ENCODE results near the gene CLK3. TPM values are rescaled to one million over a fixed set of nuclear protein-coding genes. Genes with fewer than 3 reads are reported as not detected.

Gene CLK3
- polyA plus RNA-seq, 1 of the 3 experiments (the other 2 are of a cell fraction): 67.7 TPM

- peaks cover 8% of the 10 kb centered on the region in 2 experiments for H3K36me3 ChIP-seq (replicated peaks in 1 of 2; ENCODE audit: control insufficient read depth in 1 of 2, insufficient read depth in 2 of 2, low read length in 1 of 2)
- H3K4me2 ChIP-seq: no peak overlapping the region
- peaks cover 11% of the 10 kb centered on the region; the same call in 1 of the 2 replicates for H3K79me2 ChIP-seq (ENCODE audit: insufficient read depth)
- H3K4me3 ChIP-seq (ENCODE audit: low read depth in 2 of 2, low read length in 1 of 2): no peak overlapping the region
- no peak overlapping the region for H2AFZ ChIP-seq (ENCODE audit: low read depth)
- peaks cover 28% of the 10 kb centered on the region for H4K20me1 ChIP-seq (ENCODE audit: insufficient read depth)
- H3K4me1 ChIP-seq (ENCODE audit: control insufficient read depth in 1 of 2, insufficient read depth in 2 of 2, low read depth in 1 of 2, low read length in 1 of 2): peaks cover 0 to 6% of the 10 kb centered on the region in 2 experiments; a peak in 2 of 4 replicates
- no peaks in the 10 kb centered on the region for H3F3A ChIP-seq (replicated peaks; ENCODE audit: insufficient read depth)
- POLR2A ChIA-PET: no interaction called here
- DNase-seq: no peak
- H3K9me2 ChIP-seq: no peaks in the 10 kb centered on the region
- no peaks in the 10 kb centered on the region for H3K9me3 ChIP-seq
- WGBS (ENCODE audit: low lambda C conversion rate): 93% methylated on average over 5 of the region's 5 CpGs
- no peaks in the 10 kb centered on the region for H3K27me3 ChIP-seq (ENCODE audit: insufficient read depth)
- CTCF ChIA-PET: interaction anchor here (1.0 to 39.4 kb wide), 4 partner anchors 8 to 209 kb away, joined by 3 to 1109 read pairs (median 73); partner anchors contain the start of gene CSK
- TF ChIP-seq CHD2 (IDR thresholded peaks at IDR 0.05; ENCODE audit: low read length, partially characterized antibody) (no peak), RFX5 (IDR thresholded peaks at IDR 0.05; ENCODE audit: low read length) (no peak), EZH2phosphoT487 (IDR thresholded peaks at IDR 0.05; ENCODE audit: borderline replicate concordance, low read depth) (no peak), ZBTB33 (IDR thresholded peaks at IDR 0.05; ENCODE audit: borderline replicate concordance, low read depth) (no peak), FOXJ3 (CRISPR knock-in tag; IDR thresholded peaks at IDR 0.05) (no peak), ELF1 (IDR thresholded peaks at IDR 0.05) (no peak), TAF1 (IDR thresholded peaks at IDR 0.05; ENCODE audit: borderline replicate concordance, low read depth, low read length) (no peak), EP300 (IDR thresholded peaks at IDR 0.05; ENCODE audit: borderline replicate concordance in 1 of 2, low read depth in 1 of 2, low read length in 1 of 2) (no peak), TEAD4 (IDR thresholded peaks at IDR 0.05; ENCODE audit: borderline replicate concordance, insufficient read depth) (no peak), PBX3 (IDR thresholded peaks at IDR 0.05) (no peak), IRF3 (IDR thresholded peaks at IDR 0.05; ENCODE audit: low read depth, low read length) (no peak), RAD21 (IDR thresholded peaks at IDR 0.05; ENCODE audit: low read length) (no peak), NFIC (IDR thresholded peaks at IDR 0.05; ENCODE audit: borderline replicate concordance) (no peak), USF1 (IDR thresholded peaks at IDR 0.05; ENCODE audit: borderline replicate concordance, low read depth) (no peak), POLR2AphosphoS5 (IDR thresholded peaks at IDR 0.05; ENCODE audit: low read depth, low read length) (no peak)
- no peak overlapping the region for H3K27ac ChIP-seq (ENCODE audit: low read depth in 2 of 2, low read length in 1 of 2)
- no peak overlapping the region for H3K9ac ChIP-seq
Observed at GRCh38 chr15:74648051-74648842, 32.6 kb downstream of the CLK3 start.

Measured in SK-N-SH (cell line).